Fibroblast of villous mesenchyme (primary cell): ENCODE measurements around the gene C1orf210. TPM values are rescaled to one million over a fixed set of nuclear protein-coding genes. Genes with fewer than 3 reads are reported as not detected.

Source experiments
- DNase-seq: peaks from one replicate; pipeline ENCODE4 v3.0.0-alpha.2; 2010; ENCODE audit warnings: low read depth
- H3K4me3 ChIP-seq: 2 replicates; pipeline ENCODE4 v1.5.1; 2011; ENCODE audit warnings: low read depth, mild to moderate bottlenecking, low read length
- total RNA-seq: library from RNA; depleted of rRNA; stranded (reverse); fragments of >200 nt; gene quantifications from 2 replicates; pipeline ENCODE4 v1.2.3, GENCODE V29; 2012
- TF ChIP-seq, protein P1 (sequence below): IDR thresholded peaks from 2 replicates; pipeline ENCODE4 v1.5.1; 2012; ENCODE audit warnings: low read depth, mild to moderate bottlenecking, low read length; ENCODE audit not compliant: insufficient read depth

The C1orf210 gene
- total RNA-seq, 1 donor = not detected

DNA sequence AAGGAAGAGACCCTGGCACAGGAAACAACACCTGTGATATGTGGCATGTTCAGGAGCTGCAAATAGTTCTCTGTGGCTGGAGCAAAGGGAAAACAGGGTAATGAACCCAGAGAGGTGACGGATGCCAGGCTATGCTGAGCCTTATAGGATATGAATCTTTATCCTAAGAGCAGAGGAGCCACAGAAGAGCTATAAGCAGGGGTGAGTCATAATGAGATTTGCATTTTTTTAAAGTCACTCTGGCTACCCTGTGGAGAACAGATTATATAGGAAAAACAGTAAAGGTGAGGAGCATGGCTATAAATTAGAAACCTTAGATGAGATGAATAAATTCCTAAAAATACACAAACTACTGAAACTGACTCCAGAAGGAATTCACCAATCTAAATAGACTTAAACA is 39.4 kb upstream of the C1orf210 start:
- DNase-seq = no peak
- H3K4me3 ChIP-seq = no peak overlapping the region
- TF ChIP-seq, protein P1, sequence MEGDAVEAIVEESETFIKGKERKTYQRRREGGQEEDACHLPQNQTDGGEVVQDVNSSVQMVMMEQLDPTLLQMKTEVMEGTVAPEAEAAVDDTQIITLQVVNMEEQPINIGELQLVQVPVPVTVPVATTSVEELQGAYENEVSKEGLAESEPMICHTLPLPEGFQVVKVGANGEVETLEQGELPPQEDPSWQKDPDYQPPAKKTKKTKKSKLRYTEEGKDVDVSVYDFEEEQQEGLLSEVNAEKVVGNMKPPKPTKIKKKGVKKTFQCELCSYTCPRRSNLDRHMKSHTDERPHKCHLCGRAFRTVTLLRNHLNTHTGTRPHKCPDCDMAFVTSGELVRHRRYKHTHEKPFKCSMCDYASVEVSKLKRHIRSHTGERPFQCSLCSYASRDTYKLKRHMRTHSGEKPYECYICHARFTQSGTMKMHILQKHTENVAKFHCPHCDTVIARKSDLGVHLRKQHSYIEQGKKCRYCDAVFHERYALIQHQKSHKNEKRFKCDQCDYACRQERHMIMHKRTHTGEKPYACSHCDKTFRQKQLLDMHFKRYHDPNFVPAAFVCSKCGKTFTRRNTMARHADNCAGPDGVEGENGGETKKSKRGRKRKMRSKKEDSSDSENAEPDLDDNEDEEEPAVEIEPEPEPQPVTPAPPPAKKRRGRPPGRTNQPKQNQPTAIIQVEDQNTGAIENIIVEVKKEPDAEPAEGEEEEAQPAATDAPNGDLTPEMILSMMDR = no peak

DNA sequence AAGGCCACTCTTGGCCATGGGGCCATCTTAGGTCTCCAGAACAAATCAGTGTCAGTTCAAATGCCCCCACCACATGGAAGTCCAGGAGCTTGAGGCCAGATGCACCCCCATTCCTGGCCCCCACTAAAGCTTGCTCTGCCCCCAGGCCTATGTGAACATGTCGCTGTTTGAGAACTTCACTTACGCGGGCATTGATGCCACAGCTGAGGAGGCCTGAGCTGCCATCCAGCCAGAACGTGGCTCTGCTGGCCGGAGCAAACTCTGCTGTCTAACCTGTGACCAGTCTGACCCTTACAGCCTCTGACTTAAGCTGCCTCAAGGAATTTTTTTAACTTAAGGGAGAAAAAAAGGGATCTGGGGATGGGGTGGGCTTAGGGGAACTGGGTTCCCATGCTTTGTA is 37.1 kb upstream of the C1orf210 start:
- TF ChIP-seq, protein P1 = no peak
- no peak overlapping the region for H3K4me3 ChIP-seq
- DNase-seq = no peak

DNA sequence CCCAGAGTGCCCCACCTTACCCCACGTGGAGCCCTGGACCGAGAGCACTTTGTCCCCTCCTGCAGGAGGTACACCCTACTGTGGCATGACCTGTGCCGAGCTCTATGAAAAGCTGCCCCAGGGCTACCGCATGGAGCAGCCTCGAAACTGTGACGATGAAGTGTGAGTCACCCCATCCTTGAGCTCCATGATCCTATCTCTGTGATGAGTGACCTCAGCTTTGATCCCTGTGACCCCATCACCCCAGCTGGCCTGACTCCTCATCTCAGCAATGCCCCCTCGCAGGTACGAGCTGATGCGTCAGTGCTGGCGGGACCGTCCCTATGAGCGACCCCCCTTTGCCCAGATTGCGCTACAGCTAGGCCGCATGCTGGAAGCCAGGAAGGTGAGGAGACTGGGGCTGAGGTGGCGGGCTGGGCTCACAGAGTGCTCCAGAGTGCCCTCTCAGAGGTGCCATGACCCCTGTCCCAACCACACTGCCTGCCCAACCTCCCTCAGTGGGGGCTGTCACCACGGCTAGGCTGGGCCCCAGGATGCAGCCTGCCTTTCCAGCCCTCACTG is 36.0 kb upstream of the C1orf210 start:
- H3K4me3 ChIP-seq = no peak overlapping the region
- no peak for DNase-seq
- TF ChIP-seq, protein P1 = no peak

DNA sequence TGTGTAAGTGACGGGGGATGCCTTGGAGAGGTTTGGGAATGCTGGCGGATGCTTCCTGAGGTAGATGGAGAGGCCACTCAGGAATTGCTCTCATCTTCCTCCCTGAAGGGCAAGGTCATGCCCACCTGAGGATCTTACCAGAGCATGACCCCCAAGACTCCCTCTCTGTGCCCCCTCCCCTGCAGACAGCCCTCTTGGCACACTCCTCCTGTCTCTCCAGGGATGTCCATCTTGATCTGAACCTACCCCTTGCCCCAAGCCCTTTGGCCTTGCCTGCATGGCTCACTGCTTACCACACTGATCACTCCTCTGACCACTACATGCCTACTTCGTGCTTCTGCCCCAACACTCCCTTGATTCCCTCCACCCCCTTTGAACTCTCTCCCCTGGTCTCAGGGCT is 34.4 kb upstream of the C1orf210 start:
- no peak for DNase-seq
- no peak overlapping the region for H3K4me3 ChIP-seq
- TF ChIP-seq, protein P1 = no peak

DNA sequence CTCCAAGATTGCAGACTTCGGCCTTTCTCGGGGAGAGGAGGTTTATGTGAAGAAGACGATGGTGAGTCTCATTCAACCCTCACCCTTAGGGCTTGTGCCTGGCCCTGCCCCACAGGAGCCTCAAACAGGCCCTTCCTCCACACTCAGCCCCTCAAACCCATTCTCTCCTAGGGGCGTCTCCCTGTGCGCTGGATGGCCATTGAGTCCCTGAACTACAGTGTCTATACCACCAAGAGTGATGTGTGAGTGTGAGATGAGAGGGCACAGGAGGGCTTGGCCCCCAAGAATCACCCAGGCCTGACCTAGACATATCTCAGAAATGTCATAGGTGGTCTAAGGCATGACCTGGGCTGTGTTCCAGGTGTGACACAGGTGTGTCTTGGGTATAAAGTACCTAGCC is 33.9 kb upstream of the C1orf210 start:
- DNase-seq = no peak
- TF ChIP-seq, protein P1 = no peak
- no peak overlapping the region for H3K4me3 ChIP-seq

GRCh38 chr1:43318831-43319230 is 33.5 kb upstream of the C1orf210 start:
- H3K4me3 ChIP-seq = no peak overlapping the region
- DNase-seq = no peak
- TF ChIP-seq, protein P1 = no peak

DNA sequence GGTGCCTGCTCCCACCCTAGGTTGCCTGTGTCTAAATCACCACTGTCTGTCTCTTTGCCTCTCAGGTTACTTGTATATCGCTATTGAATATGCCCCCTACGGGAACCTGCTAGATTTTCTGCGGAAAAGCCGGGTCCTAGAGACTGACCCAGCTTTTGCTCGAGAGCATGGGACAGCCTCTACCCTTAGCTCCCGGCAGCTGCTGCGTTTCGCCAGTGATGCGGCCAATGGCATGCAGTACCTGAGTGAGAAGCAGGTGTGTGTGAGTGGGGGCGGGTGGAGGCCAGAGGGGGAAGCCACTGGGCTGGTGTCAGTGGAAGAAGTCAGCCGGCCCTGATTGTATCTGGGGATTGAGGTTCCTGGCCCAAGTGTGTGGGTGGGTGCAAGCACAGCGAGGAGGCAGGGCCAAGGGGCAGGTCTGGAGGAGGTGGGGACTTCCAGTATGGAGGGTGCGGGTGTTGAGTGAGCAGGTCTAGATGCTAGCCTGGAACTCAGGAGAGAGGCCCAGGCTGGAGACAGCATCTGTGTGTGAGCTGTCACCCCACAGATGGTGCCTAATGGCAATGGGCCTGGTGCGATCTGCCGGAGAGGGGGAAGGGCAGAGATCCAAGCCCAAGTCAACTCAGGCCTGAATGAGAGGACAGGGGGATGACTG is 32.6 kb upstream of the C1orf210 start:
- TF ChIP-seq, protein P1 = no peak
- H3K4me3 ChIP-seq = no peak overlapping the region
- no peak for DNase-seq
